Chondrocyte (in vitro differentiated cells): Measurements from ENCODE around the gene CACNB2. TPM values are rescaled to one million over a fixed set of nuclear protein-coding genes. Genes with fewer than 3 reads are reported as not detected.
"Not testable (repeated sequence)": the region's sequence is repeated elsewhere in the genome, so short reads cannot be mapped to it uniquely, and the experiment has no call there.

ENCODE experiments used
- DNase-seq: peaks from one replicate; pipeline ENCODE4 v3.0.0; 2021; ENCODE audit warnings: mixed read lengths, low spot score
- H3K27ac Mint-ChIP-seq: one replicate; pipeline ENCODE4 v1.8.0; 2021; ENCODE audit warnings: mild to moderate bottlenecking, moderate library complexity, mixed read lengths; ENCODE audit not compliant: unreplicated experiment
- H3K27me3 Mint-ChIP-seq: 2 replicates; pipeline ENCODE4 v1.8.0; 2021; ENCODE audit warnings: low read depth, mixed read lengths
- H3K36me3 Mint-ChIP-seq: 2 replicates; pipeline ENCODE4 v1.8.0; 2021; ENCODE audit warnings: low read depth, mixed read lengths
- H3K4me1 Mint-ChIP-seq: 2 replicates; pipeline ENCODE4 v1.8.0; 2021; ENCODE audit warnings: low read depth, mild to moderate bottlenecking, mixed read lengths
- H3K4me3 Mint-ChIP-seq: one replicate; pipeline ENCODE4 v1.8.0; 2021; ENCODE audit warnings: mild to moderate bottlenecking, moderate library complexity, mixed read lengths; ENCODE audit not compliant: unreplicated experiment
- H3K9me3 Mint-ChIP-seq: 2 replicates; pipeline ENCODE4 v1.8.0; 2021; ENCODE audit warnings: low read depth, mixed read lengths
- CTCF ChIP-seq: fragments of 200-600 bp; sonication (generic); IDR thresholded peaks from 2 replicates; pipeline ENCODE4 v1.5.0; 2021; ENCODE audit warnings: antibody characterized with exemption, mild to moderate bottlenecking, moderate library complexity
- total RNA-seq: library from RNA; stranded (reverse); gene quantifications from 3 replicates; pipeline ENCODE4 v1.2.1, GENCODE V29; 2021

Gene CACNB2
- total RNA-seq, 1 donor from 2014 or later = 0.25 TPM

GRCh38 chr10:18164093-18164492 lies 23.9 kb downstream of the CACNB2 start:
- no peak for DNase-seq
- Mint-ChIP-seq H3K27ac (no peak overlapping the region), H3K4me3 (no peak overlapping the region)

GRCh38 chr10:18164748-18165361 lies 24.6 kb downstream of the CACNB2 start:
- Mint-ChIP-seq H3K4me1 (peaks cover 11% of the 10 kb centered on the region), H3K27ac (no peak overlapping the region), H3K9me3 (peaks cover 7% of the 10 kb centered on the region), H3K27me3 (peaks cover 22% of the 10 kb centered on the region), H3K36me3 (no peaks in the 10 kb centered on the region), H3K4me3 (no peak overlapping the region)
- TF ChIP-seq CTCF = no peak
- no peak for DNase-seq

More at GRCh38 chr10:18164093-18164492, 23.9 kb downstream of the CACNB2 start:
- Mint-ChIP-seq H3K36me3 (no peaks in the 10 kb centered on the region), H3K4me1 (peaks cover 13% of the 10 kb centered on the region), H3K27me3 (peaks cover 21% of the 10 kb centered on the region), H3K9me3 (peaks cover 7% of the 10 kb centered on the region)
- TF ChIP-seq CTCF = no peak

DNA sequence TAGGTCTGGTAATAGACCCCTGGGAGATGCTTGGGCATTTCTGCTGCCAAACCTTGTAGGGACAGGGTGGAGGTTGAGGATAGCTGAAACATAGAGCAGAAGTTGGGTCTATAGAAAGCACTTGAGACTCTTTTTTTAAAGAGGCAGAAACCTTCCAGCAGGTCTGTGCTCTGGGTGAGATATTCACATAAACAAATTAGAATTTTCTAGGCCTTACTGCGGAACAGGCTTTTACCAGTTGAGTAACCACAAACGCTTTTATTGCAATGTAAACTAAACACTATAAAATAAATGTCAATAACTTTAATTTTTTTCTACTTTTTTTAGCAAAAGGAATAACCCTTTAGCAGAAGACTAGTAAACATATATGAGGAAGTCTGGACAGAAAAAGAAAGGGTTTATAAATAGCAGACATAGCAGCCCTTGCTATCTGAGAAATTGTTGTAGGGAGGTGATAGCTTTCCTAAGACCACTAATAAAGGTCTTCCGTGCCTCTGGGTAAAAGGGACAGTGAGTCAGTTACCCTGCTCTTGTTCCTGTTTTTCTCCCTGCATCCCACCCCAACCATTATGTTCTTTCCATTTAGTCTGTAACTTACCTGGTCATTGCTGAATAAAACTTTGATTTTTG lies 38.7 kb downstream of the CACNB2 start:
- Mint-ChIP-seq H3K27ac (no peak overlapping the region), H3K4me3 (no peak overlapping the region), H3K27me3 (peaks cover 13% of the 10 kb centered on the region), H3K36me3 (no peaks in the 10 kb centered on the region), H3K9me3 (no peaks in the 10 kb centered on the region), H3K4me1 (peaks cover 14% of the 10 kb centered on the region)
- no peak for DNase-seq
- TF ChIP-seq CTCF = no peak

GRCh38 chr10:18179891-18180290 lies 39.7 kb downstream of the CACNB2 start:
- DNase-seq = no peak
- no peaks in the 10 kb centered on the region for H3K36me3 Mint-ChIP-seq
- H3K27ac Mint-ChIP-seq = peak overlapping the region; percentile 1
- TF ChIP-seq CTCF = no peak
- no peaks in the 10 kb centered on the region for H3K9me3 Mint-ChIP-seq
- H3K27me3 Mint-ChIP-seq = peaks cover 13% of the 10 kb centered on the region
- peak overlapping the region; percentile 32 for H3K4me3 Mint-ChIP-seq
- H3K4me1 Mint-ChIP-seq = peaks cover 14% of the 10 kb centered on the region

DNA sequence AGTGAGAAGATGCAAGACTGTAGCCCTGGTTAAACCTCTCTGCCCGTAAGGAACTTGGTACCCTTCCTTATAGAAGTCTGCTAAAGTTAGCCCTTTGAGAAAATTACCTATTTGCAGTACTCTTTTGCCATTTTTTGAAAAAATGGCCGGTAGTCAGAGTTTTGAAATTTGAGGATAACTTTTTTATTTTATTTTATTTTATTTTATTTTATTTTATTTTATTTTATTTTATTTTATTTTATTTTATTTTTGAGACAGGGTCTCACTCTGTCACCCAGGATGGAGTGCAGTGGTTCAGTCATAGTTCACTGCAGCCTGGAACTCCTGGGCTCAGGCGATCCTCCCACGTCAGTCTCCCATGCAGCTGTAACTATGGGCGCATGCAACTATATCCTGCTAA lies 41.2 kb downstream of the CACNB2 start:
- H3K27ac Mint-ChIP-seq, DNase-seq, H3K36me3 Mint-ChIP-seq, H3K9me3 Mint-ChIP-seq, H3K4me3 Mint-ChIP-seq: not testable (repeated sequence)
- Mint-ChIP-seq H3K27me3 (peaks cover 10% of the 10 kb centered on the region), H3K4me1 (peaks cover 14% of the 10 kb centered on the region)

GRCh38 chr10:18185621-18186020 lies 45.4 kb downstream of the CACNB2 start:
- no peaks in the 10 kb centered on the region for H3K9me3 Mint-ChIP-seq
- no peaks in the 10 kb centered on the region for H3K4me1 Mint-ChIP-seq
- TF ChIP-seq CTCF = no peak
- H3K36me3 Mint-ChIP-seq = no peaks in the 10 kb centered on the region
- no peak overlapping the region for H3K4me3 Mint-ChIP-seq
- no peak for DNase-seq
- no peak overlapping the region for H3K27ac Mint-ChIP-seq
- peaks cover 19% of the 10 kb centered on the region for H3K27me3 Mint-ChIP-seq
